ENCODE data around the gene MCF2L.

GRCh38 chr13:113009743-113010509 is 40.9 kb downstream of the MCF2L start:
- TF ChIP-seq POLR2A (IDR thresholded peaks at IDR 0.05) (no peak), CTCF (IDR thresholded peaks at IDR 0.05) (no peak)
